GM18511 (cell line): ENCODE data around the gene LRRC25.
"Not testable (repeated sequence)": the region's sequence is repeated elsewhere in the genome, so short reads cannot be mapped to it uniquely, and the experiment has no call there.

Experiments used
- ATAC-seq: cut with Tn5 transposase; IDR thresholded peaks from one replicate; pipeline ENCODE4 v1.9.1; 2021; ENCODE audit warnings: mild to moderate bottlenecking, moderate library complexity; ENCODE audit not compliant: unreplicated experiment

Gene LRRC25

DNA sequence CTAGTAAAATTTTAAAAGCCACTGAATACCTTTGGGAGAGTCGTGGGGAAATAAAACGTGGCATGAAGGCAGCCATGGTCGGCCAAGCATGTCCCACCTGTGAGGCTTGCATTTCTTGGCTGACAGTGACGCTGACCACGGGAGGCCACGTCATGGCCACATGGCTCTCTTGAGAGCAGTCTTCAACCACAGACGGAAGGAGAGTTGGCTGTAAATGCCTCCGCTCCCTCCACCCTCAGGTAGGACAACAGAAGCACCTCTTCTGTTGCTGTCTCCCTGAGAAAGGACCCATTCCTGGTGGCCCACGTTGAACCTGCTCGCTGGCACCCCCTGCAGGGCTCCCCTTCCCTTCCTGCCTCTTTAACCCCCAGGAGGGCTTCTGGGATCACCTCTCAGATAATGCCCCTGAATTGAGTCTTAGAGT lies 10.6 kb upstream of the LRRC25 start:
- no peak for ATAC-seq

DNA sequence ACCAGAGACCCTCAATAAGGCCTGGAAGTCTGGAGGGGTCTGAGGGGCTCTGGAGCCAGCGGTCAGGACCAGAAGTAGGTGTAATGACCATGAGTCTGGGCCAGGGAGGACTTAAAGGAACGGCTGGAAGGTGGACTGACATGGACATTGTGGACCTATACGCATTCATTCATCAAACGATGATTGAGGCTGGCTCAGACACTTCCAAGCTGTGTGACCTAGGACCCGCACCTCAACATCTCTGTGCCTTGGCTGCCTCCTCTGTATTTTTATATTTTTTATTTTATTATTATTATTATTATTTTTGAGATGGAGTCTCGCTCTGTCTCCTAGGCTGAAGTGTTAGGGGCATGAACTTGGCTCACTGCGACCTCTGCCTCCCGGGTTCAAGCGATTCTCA lies 9.3 kb upstream of the LRRC25 start:
- ATAC-seq = no peak

- ATAC-seq = not testable (repeated sequence)
Measured at GRCh38 chr19:18405754-18406153, 8.3 kb upstream of the LRRC25 start.

- not testable (repeated sequence) for ATAC-seq
Measured at GRCh38 chr19:18402455-18403248, 5.2 kb upstream of the LRRC25 start.

GRCh38 chr19:18401580-18402112 lies 4.2 kb upstream of the LRRC25 start:
- ATAC-seq = no peak

DNA sequence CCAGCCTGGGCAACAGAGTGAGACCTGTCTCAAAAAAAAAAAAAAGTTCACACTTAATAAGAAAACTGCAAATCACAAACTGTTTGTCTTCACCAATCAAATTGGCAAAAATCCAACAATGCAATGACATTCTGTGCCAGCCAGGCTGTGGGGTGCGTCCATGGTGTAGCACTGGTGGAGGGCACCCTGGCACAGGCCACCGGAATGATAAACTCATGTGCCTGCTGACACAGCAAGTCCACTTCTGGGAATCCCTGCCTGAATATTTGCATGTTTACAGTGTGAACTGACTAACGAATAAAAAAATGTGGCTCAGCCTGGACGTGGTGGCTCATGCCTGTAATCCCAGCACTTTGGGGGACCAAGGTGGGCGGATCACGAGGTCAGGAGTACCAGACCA lies 1.6 kb upstream of the LRRC25 start:
- ATAC-seq = no peak

DNA sequence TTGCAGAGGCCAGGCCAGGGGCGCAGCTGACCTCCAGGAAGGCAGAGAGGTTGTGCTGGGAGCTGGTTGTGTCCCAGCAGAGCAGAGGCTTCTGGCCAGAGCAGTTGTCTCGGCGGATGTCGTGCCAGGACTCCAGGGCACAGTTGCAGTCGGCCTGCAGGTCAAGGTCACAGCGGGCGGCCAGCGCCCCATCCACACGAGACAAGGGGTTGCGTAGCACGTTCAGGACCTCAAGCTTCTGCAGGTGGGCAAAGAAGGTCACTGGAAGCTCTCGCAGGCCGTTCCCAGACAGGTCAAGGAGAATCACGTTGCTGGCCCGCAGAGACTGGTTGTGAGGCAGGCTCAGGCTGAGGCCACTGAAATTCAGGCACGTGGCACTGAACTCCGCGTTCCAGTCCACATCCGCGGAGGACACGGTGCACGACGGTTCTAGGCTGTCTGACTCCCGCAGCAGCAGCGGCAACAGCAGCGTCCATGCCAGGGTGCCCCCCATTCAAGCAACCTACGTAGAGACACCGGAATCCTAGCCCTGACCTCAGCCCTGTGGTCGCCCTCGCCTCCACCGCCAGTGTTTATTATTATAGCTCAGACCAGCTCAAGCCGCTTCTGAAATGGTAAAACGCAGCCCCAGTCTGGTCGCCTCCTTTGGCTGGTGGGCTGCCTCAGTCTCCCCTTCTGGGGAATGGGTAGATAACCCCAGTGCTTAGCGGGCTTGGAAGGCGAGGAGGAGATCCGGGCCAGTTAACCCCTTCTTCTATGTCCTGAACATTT lies 766 bp downstream of the LRRC25 start:
- ATAC-seq = no peak

DNA sequence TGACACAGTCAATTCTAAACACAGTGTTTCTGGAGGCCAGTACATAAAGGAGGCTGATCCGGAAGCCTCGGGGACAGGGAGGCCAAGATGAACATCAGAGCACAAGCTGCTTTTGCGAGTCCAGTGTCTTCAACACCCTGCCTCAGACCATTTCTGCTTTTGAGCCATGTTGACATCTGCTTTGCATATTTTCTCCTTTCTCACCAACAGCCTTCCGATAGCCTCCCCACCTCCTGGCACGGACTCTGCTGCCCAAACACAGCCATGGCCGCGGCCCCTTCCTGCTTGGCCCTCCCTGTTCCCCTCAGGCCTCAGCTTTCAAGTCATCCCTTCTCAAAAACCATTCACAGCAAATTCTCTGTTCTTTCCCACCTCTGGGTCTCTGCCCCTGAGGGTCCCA lies 3.6 kb downstream of the LRRC25 start:
- ATAC-seq = no peak

DNA sequence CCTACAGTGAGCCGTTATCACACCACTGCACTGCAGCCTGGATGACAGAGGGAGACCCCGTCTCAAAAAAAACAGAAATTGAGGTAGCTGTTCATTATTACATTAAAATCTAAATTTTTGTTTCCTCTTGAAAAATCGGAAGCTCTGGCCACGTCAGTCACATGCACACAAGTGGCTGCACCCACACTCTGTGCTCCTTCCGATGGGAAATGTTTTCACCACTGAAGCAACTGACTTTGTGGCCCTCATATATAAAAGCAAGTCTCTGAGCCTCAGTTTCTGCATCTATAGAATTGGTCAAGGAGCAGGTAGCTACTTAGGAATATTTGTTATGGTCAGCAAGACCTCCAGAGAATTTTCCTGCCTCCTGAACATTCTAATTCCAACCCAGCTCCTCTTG lies 4.5 kb downstream of the LRRC25 start:
- ATAC-seq = no peak

GRCh38 chr19:18392417-18392816 lies 5.0 kb downstream of the LRRC25 start:
- ATAC-seq = no peak

DNA sequence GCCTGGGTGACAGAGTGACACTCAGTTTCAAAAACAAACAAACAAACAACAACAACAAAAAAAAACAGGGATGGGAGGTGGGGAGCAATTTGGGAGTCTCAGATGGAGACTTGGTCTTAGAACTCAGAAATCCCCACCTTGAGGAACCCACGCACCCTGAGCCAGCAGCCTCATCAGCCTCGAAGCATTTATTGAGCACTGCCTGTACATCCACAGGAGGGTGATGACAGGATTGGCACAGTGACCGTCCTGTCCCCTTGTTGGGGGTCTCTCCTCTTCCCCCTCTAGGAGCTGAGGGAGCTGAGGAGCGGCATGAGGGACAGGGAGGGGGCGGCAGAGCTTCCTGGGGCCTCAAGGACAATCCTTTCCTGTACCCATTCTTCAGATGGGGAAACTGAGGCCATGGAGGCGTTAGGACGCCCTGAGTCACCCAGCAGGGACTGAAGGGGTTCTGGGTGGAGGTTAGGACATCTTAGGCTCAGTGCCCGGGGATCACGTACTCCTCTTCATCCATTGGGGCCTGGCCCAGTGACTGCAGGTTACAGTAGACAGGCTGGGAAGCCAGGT lies 5.8 kb downstream of the LRRC25 start:
- no peak for ATAC-seq

GRCh38 chr19:18390065-18390907 lies 7.1 kb downstream of the LRRC25 start:
- no peak for ATAC-seq

GRCh38 chr19:18389726-18390064 lies 7.7 kb downstream of the LRRC25 start:
- no peak for ATAC-seq

DNA sequence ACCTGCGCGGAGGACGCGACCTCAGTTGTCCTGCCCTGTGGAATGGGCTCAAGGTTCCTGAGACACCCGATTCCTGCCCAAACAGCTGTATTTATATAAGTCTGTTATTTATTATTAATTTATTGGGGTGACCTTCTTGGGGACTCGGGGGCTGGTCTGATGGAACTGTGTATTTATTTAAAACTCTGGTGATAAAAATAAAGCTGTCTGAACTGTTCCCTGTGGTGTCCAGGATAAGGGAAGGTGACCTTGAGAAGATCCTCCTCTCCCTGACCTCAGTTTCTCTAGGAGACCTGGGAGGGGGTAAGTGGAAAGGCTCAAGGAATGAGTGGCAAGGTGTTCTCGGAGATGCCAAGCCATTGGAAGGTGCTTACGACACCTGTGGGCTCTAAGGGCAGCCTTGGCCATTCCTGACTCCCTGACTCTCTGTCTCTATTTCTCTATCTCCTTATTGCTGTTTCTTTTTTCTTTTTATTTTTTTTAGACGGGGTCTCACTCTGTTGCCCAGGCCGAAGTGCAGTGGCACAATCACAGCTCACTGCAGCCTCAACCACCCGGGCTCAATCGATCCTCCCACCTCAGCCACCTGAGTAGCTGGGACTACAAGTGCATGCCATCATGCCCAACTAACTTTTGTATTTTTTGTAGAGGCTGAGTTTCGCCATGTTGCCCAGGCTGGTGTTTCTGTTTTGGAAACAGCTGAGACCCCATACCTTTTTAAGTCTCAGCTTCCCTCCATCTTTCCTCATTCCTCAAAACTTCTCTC lies 8.3 kb downstream of the LRRC25 start:
- no peak for ATAC-seq

GRCh38 chr19:18388100-18388959 lies 9.1 kb downstream of the LRRC25 start:
- ATAC-seq = peak; percentile 74

DNA sequence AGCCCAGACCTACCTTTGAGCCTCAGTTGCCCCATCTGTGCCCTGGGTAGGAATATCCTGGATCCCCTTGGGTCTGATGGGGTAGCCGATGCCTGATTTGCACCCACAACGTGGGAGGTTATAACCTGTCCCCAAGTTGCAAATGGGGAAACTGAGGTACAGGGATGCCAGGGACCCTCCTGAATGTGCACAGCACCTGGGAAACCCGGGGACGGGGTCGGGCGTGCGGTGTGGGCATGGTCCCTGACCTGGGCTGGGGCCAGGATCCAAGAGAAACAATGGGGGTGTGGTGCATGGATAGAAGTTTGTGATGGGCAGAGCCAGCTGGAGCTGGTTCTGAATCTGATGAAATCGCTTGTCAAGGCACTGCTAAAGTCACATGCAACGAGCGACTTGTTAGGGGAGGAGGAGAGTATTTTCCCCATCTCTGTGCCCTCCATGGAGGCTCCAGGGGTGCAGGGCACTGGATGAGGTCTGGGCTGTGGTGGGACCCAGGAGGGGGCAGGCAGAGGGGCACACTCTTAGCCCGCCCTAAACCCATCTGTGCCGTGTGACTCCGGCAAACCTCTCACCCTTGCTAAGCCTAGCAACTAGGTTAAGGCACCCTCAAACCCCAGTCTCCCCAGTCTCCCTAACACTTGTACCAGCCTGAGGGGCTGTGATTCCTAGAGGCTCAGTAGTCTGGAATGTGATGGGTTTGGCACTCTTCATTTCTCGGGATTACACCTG lies 10.7 kb downstream of the LRRC25 start:
- ATAC-seq = no peak

DNA sequence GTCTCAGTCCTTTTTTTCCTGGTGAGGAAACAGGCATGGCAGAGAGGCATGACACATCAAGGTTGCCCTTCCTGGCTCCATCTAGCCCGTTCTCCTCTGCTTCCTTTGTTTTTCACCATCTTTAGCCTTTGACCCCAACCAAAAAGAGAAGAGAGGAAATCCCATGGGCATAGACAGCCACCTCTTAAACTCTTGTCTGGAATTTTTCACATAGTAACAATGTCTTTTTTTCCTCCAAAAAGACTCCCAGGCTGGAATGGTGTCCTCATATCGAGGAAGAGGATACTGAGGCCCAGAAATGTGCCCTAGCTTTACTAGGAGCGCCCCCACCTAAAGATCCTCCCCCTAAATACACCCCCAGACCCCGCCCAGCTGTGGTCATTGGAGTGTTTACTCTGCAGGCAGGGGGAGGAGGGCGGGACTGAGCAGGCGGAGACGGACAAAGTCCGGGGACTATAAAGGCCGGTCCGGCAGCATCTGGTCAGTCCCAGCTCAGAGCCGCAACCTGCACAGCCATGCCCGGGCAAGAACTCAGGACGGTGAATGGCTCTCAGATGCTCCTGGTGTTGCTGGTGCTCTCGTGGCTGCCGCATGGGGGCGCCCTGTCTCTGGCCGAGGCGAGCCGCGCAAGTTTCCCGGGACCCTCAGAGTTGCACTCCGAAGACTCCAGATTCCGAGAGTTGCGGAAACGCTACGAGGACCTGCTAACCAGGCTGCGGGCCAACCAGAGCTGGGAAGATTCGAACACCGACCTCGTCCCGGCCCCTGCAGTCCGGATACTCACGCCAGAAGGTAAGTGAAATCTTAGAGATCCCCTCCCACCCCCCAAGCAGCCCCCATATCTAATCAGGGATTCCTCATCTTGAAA lies 11.5 kb downstream of the LRRC25 start, which contains the start of gene GDF15:
TSS of gene GDF15 (plus strand) at position 484 of the 868 bp plus-strand sequence. CDS start at position 516, 32 bp downstream.
- no peak for ATAC-seq

DNA sequence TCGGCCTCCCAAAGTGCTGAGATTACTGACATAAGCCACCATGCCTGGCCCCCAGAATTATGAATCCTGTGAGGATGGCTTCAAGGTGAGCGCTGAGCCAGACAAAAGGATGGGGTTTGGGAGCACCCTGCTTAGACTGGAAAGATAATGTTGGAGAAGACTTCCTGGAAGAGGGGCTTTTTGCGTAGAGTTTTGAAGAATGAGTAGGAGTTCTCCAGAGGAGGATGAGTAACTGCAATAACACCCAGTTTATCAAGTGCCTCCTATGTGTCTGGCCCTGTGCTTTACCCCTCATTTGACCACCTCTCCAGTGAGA lies 12.1 kb downstream of the LRRC25 start:
- ATAC-seq = no peak
